ACC112 (cell line): ENCODE results near the gene PHF20.
A peak's percentile ranks its signal among the peaks of the same experiment; 100 is the strongest.

Experiments used
- H2AFZ ChIP-seq: fragments of 200-600 bp; sonication (generic); one replicate; pipeline ENCODE4 v1.6.0; 2017; ENCODE audit warnings: antibody characterized with exemption, low read length; ENCODE audit not compliant: unreplicated experiment
- H3K27ac ChIP-seq: fragments of 200-600 bp; sonication (generic); 2 replicates; pipeline ENCODE4 v1.5.1; 2014; ENCODE audit warnings: low read depth, mild to moderate bottlenecking, antibody characterized with exemption, low read length, moderate library complexity
- H3K27me3 ChIP-seq: fragments of 200-600 bp; sonication (generic); 2 replicates; pipeline ENCODE4 v1.6.1; 2014; ENCODE audit warnings: mild to moderate bottlenecking, antibody characterized with exemption, low read length, moderate library complexity, mixed read lengths; ENCODE audit not compliant: insufficient read depth
- H3K36me3 ChIP-seq: fragments of 200-600 bp; sonication (generic); 2 replicates; pipeline ENCODE4 v1.6.1; 2016; ENCODE audit warnings: mild to moderate bottlenecking, antibody characterized with exemption, low read length, moderate library complexity, mixed read lengths; ENCODE audit not compliant: insufficient read depth
- H3K4me1 ChIP-seq: fragments of 200-600 bp; sonication (generic); one replicate; pipeline ENCODE4 v1.6.1; 2016; ENCODE audit warnings: low read length, mixed read lengths; ENCODE audit not compliant: insufficient read depth, unreplicated experiment, control insufficient read depth
- H3K4me3 ChIP-seq: fragments of 200-600 bp; sonication (generic); 2 replicates; pipeline ENCODE4 v1.5.1; 2014; ENCODE audit warnings: mild to moderate bottlenecking, low read depth, low read length
- H3K79me2 ChIP-seq: fragments of 200-600 bp; sonication (generic); one replicate; pipeline ENCODE4 v1.6.0; 2016; ENCODE audit warnings: low read length; ENCODE audit not compliant: control insufficient read depth, unreplicated experiment, insufficient read depth

Gene PHF20

GRCh38 chr20:35788796-35789195, 17.0 kb downstream of the PHF20 start:
- H3K27ac ChIP-seq: no peak overlapping the region
- no peak overlapping the region for H3K4me3 ChIP-seq
- H3K36me3 ChIP-seq: peaks cover 2% of the 10 kb centered on the region; the same call in 1 of the 2 replicates
- H3K27me3 ChIP-seq: no peaks in the 10 kb centered on the region
- H2AFZ ChIP-seq: no peak overlapping the region
- peaks cover 37% of the 10 kb centered on the region for H3K79me2 ChIP-seq
- H3K4me1 ChIP-seq: peaks cover 11% of the 10 kb centered on the region

GRCh38 chr20:35791097-35791496, 19.3 kb downstream of the PHF20 start:
- peaks cover 2% of the 10 kb centered on the region; the same call in 1 of the 2 replicates for H3K36me3 ChIP-seq
- H3K27ac ChIP-seq: no peak overlapping the region
- H3K27me3 ChIP-seq: no peaks in the 10 kb centered on the region
- H3K4me3 ChIP-seq: no peak overlapping the region
- no peak overlapping the region for H2AFZ ChIP-seq
- H3K79me2 ChIP-seq: peaks cover 31% of the 10 kb centered on the region
- H3K4me1 ChIP-seq: peaks cover 11% of the 10 kb centered on the region

GRCh38 chr20:35791821-35792220, 20.0 kb downstream of the PHF20 start:
- Histone ChIP-seq H3K36me3 (peaks cover 2% of the 10 kb centered on the region; the same call in 1 of the 2 replicates), H3K27ac (peak overlapping the region; percentile 85)

GRCh38 chr20:35792740-35793139, 20.9 kb downstream of the PHF20 start:
- H3K4me3 ChIP-seq: no peak overlapping the region
- H3K27me3 ChIP-seq: no peaks in the 10 kb centered on the region
- H3K27ac ChIP-seq: peak overlapping the region; percentile 85
- H3K79me2 ChIP-seq: peaks cover 26% of the 10 kb centered on the region
- H3K36me3 ChIP-seq: peaks cover 2% of the 10 kb centered on the region; the same call in 1 of the 2 replicates
- no peak overlapping the region for H2AFZ ChIP-seq
- peaks cover 11% of the 10 kb centered on the region for H3K4me1 ChIP-seq

More at GRCh38 chr20:35791821-35792220, 20.0 kb downstream of the PHF20 start:
- Histone ChIP-seq H3K79me2 (peaks cover 26% of the 10 kb centered on the region), H3K27me3 (no peaks in the 10 kb centered on the region), H3K4me3 (no peak overlapping the region), H2AFZ (no peak overlapping the region), H3K4me1 (peaks cover 11% of the 10 kb centered on the region)

- peaks cover 20% of the 10 kb centered on the region for H3K79me2 ChIP-seq
- H3K27me3 ChIP-seq: no peaks in the 10 kb centered on the region
- H3K27ac ChIP-seq: no peak overlapping the region
- H2AFZ ChIP-seq: no peak overlapping the region
- H3K36me3 ChIP-seq: peaks cover 2% of the 10 kb centered on the region; the same call in 1 of the 2 replicates
- H3K4me3 ChIP-seq: no peak overlapping the region
- H3K4me1 ChIP-seq: peaks cover 9% of the 10 kb centered on the region
Observed at GRCh38 chr20:35796571-35796970, 24.8 kb downstream of the PHF20 start.

GRCh38 chr20:35801865-35802264, 30.1 kb downstream of the PHF20 start:
- Histone ChIP-seq H3K79me2 (peaks cover 10% of the 10 kb centered on the region), H2AFZ (no peak overlapping the region), H3K27me3 (no peaks in the 10 kb centered on the region), H3K4me1 (no peaks in the 10 kb centered on the region), H3K36me3 (no peaks in the 10 kb centered on the region), H3K27ac (no peak overlapping the region), H3K4me3 (no peak overlapping the region)

GRCh38 chr20:35806075-35806474, 34.3 kb downstream of the PHF20 start:
- no peaks in the 10 kb centered on the region for H3K36me3 ChIP-seq
- no peak overlapping the region for H3K4me3 ChIP-seq
- H3K4me1 ChIP-seq: no peaks in the 10 kb centered on the region
- peaks cover 3% of the 10 kb centered on the region for H3K79me2 ChIP-seq
- no peak overlapping the region for H2AFZ ChIP-seq
- H3K27me3 ChIP-seq: no peaks in the 10 kb centered on the region
- H3K27ac ChIP-seq: no peak overlapping the region

GRCh38 chr20:35807877-35808276, 36.1 kb downstream of the PHF20 start:
- Histone ChIP-seq H3K4me1 (no peaks in the 10 kb centered on the region), H3K27me3 (no peaks in the 10 kb centered on the region), H3K79me2 (peaks cover 7% of the 10 kb centered on the region), H3K4me3 (no peak overlapping the region), H3K36me3 (no peaks in the 10 kb centered on the region), H2AFZ (no peak overlapping the region), H3K27ac (no peak overlapping the region)

- Histone ChIP-seq H3K79me2 (no peaks in the 10 kb centered on the region), H3K4me1 (peaks cover 40% of the 10 kb centered on the region), H2AFZ (no peak overlapping the region), H3K27me3 (no peaks in the 10 kb centered on the region), H3K36me3 (peaks cover 6% of the 10 kb centered on the region; the same call in 1 of the 2 replicates), H3K4me3 (no peak overlapping the region), H3K27ac (peak overlapping the region; percentile 79)
Observed at GRCh38 chr20:35820715-35821114, 48.9 kb downstream of the PHF20 start.

GRCh38 chr20:35821807-35822242, 50.0 kb downstream of the PHF20 start:
- peaks cover 6% of the 10 kb centered on the region; the same call in 1 of the 2 replicates for H3K36me3 ChIP-seq
- no peaks in the 10 kb centered on the region for H3K27me3 ChIP-seq
- H3K4me3 ChIP-seq: no peak overlapping the region
- H3K27ac ChIP-seq: peak overlapping the region; percentile 79
- no peaks in the 10 kb centered on the region for H3K79me2 ChIP-seq
- H3K4me1 ChIP-seq: peaks cover 36% of the 10 kb centered on the region
- H2AFZ ChIP-seq: no peak overlapping the region

- H3K36me3 ChIP-seq: peaks cover 6% of the 10 kb centered on the region; the same call in 1 of the 2 replicates
- no peak overlapping the region for H2AFZ ChIP-seq
- no peak overlapping the region for H3K4me3 ChIP-seq
- H3K27ac ChIP-seq: no peak overlapping the region
- no peaks in the 10 kb centered on the region for H3K27me3 ChIP-seq
- H3K79me2 ChIP-seq: no peaks in the 10 kb centered on the region
- H3K4me1 ChIP-seq: peaks cover 36% of the 10 kb centered on the region
Observed at GRCh38 chr20:35823147-35823546, 51.3 kb downstream of the PHF20 start.
